GM12891 (cell line): ENCODE results near the gene ALK.
"Not testable (repeated sequence)": the region's sequence is repeated elsewhere in the genome, so short reads cannot be mapped to it uniquely, and the experiment has no call there.

Source experiments
- PAX5 ChIP-seq: IDR thresholded peaks from 2 replicates; pipeline ENCODE4 v1.6.1; 2011; ENCODE audit warnings: low read length, moderate library complexity, mild to moderate bottlenecking; ENCODE audit not compliant: insufficient read depth, severe bottlenecking
- POLR2A ChIP-seq: IDR thresholded peaks from 2 replicates; pipeline ENCODE4 v1.6.1; 2011; ENCODE audit warnings: low read depth, low read length, control low read depth
- POLR2AphosphoS5 ChIP-seq: IDR thresholded peaks from 2 replicates; pipeline ENCODE4 v1.6.1; 2011; ENCODE audit warnings: low read depth, low read length, control low read depth
- POU2F2 ChIP-seq: IDR thresholded peaks from 2 replicates; pipeline ENCODE4 v1.6.1; 2011; ENCODE audit warnings: low read depth, mild to moderate bottlenecking, control low read depth, low read length, moderate library complexity
- SPI1 ChIP-seq: IDR thresholded peaks from 2 replicates; pipeline ENCODE4 v1.6.1; 2011; ENCODE audit warnings: low read depth, low read length, control low read depth
- TAF1 ChIP-seq: IDR thresholded peaks from 2 replicates; pipeline ENCODE4 v1.6.1; 2011; ENCODE audit warnings: low read depth, low read length, control low read depth

GRCh38 chr2:29824145-29824544 is 97.2 kb downstream of the ALK start:
- not testable (repeated sequence) for TF ChIP-seq POLR2AphosphoS5, POLR2A, PAX5, TAF1, POU2F2, SPI1
